Amygdala (tissue), 56 donors: ENCODE measurements around the gene GBP1.
"Not testable (repeated sequence)": the region's sequence is repeated elsewhere in the genome, so short reads cannot be mapped to it uniquely, and the experiment has no call there.

ENCODE experiments used
- DNase-seq, 56 donors: peaks; one replicate each; lab custom pipeline; 2025; lab: John Stamatoyannopoulos, UW

The GBP1 gene

GRCh38 chr1:89018318-89018717 lies 46.7 kb downstream of the GBP1 start:
- not testable (repeated sequence) for DNase-seq

- DNase-seq = no peak
Measured at GRCh38 chr1:89008511-89008910, 56.5 kb downstream of the GBP1 start.

GRCh38 chr1:89005286-89006151 lies 59.5 kb downstream of the GBP1 start:
- peak in 33 of 56 donors; percentile 6 to 69 (median 45) for DNase-seq
